NCI-H187 (cell line): ENCODE results near the gene PGAP6.
"Not testable (repeated sequence)": the region's sequence is repeated elsewhere in the genome, so short reads cannot be mapped to it uniquely, and the experiment has no call there.

Experiments used
- DNase-seq, 2 experiments: peaks; one replicate each; lab custom pipeline; 2025; lab: John Stamatoyannopoulos, UW

Gene PGAP6

GRCh38 chr16:379183-379960 is 2.4 kb downstream of the PGAP6 start:
- DNase-seq, result peak; percentile 94 to 96

- DNase-seq, result no peak
Measured at GRCh38 chr16:378821-379182, 3.0 kb downstream of the PGAP6 start.

- not testable (repeated sequence) for DNase-seq
Measured at GRCh38 chr16:378113-378820, 3.5 kb downstream of the PGAP6 start.

GRCh38 chr16:377419-377951 is 4.3 kb downstream of the PGAP6 start:
- no peak for DNase-seq

GRCh38 chr16:376817-377418 is 4.9 kb downstream of the PGAP6 start:
- DNase-seq, result no peak

- DNase-seq, result no peak
Measured at GRCh38 chr16:375927-376816, 5.6 kb downstream of the PGAP6 start.

GRCh38 chr16:375212-375611 is 6.6 kb downstream of the PGAP6 start:
- DNase-seq, result no peak

- no peak for DNase-seq
Measured at GRCh38 chr16:374616-374926, 7.2 kb downstream of the PGAP6 start.

GRCh38 chr16:373848-374615 is 7.7 kb downstream of the PGAP6 start:
- no peak for DNase-seq

- DNase-seq, result no peak
Measured at GRCh38 chr16:373020-373598, 8.7 kb downstream of the PGAP6 start.

GRCh38 chr16:372302-372983 is 9.3 kb downstream of the PGAP6 start:
- no peak for DNase-seq

GRCh38 chr16:371515-372301 is 10.1 kb downstream of the PGAP6 start:
- peak; percentile 83 to 93 for DNase-seq

- no peak for DNase-seq
Measured at GRCh38 chr16:370979-371514, 10.7 kb downstream of the PGAP6 start.

GRCh38 chr16:370443-370842 is 11.3 kb downstream of the PGAP6 start, which contains the start of gene MRPL28:
MRPL28 (minus strand) TSS chr16:370538; CDS start chr16:370218, 320 bp downstream.
- DNase-seq, result peak; percentile 95 to 96

- DNase-seq, result no peak
Measured at GRCh38 chr16:369866-370436, 11.8 kb downstream of the PGAP6 start.

GRCh38 chr16:369275-369865 is 12.4 kb downstream of the PGAP6 start:
- DNase-seq, result no peak

- no peak for DNase-seq
Measured at GRCh38 chr16:368388-369158, 13.2 kb downstream of the PGAP6 start.
